ENCODE measurements around the gene WDR18. TPM values are rescaled to one million over a fixed set of nuclear protein-coding genes. Genes with fewer than 3 reads are reported as not detected.

Gene WDR18
- total and polyA plus RNA-seq, 2 experiments from 2014 or later, result 155 to 157 TPM

GRCh38 chr19:964761-965694, 19.1 kb upstream of the WDR18 start:
- Histone ChIP-seq H3K27me3 (ENCODE audit: insufficient read depth) (no peaks in the 10 kb centered on the region), H3K9me2 (ENCODE audit: insufficient read depth) (no peaks in the 10 kb centered on the region), H3K79me2 (replicated peaks; ENCODE audit: insufficient read depth) (no peaks in the 10 kb centered on the region), H3K4me2 (no peak overlapping the region), H3K27ac (ENCODE audit: low read depth) (no peak overlapping the region), H3F3A (replicated peaks; ENCODE audit: low read depth) (0 out of 2 replicates have a peak, but pooled peaks cover 7% of the 10 kb centered on the region), H4K20me1 (replicated peaks; ENCODE audit: insufficient read depth) (no peaks in the 10 kb centered on the region), H3K4me1 (ENCODE audit: insufficient read depth) (no peaks in the 10 kb centered on the region), H2AFZ (no peak overlapping the region), H3K4me3 (no peak overlapping the region), H3K36me3 (ENCODE audit: insufficient read depth) (peaks cover 23% of the 10 kb centered on the region)
- Mint-ChIP-seq H3K27ac (no peak overlapping the region), H3K4me1 (peaks cover 7% of the 10 kb centered on the region; the same call in 2 of the 3 replicates), H3K27me3 (ENCODE audit: insufficient read depth, low read depth, poor library complexity) (peaks cover 13% of the 10 kb centered on the region), H3K9me3 (peaks cover 17% of the 10 kb centered on the region; the same call in 2 of the 3 replicates), H3K36me3 (ENCODE audit: low read depth) (peaks cover 74% of the 10 kb centered on the region), H3K4me3 (no peak overlapping the region; the same call in 2 of the 3 replicates)
- ATAC-seq, result no peak
- TF ChIP-seq ETS1 (IDR thresholded peaks at IDR 0.05) (no peak), ZNF462 (CRISPR knock-in tag; IDR thresholded peaks at IDR 0.05) (no peak), NANOG (IDR thresholded peaks at IDR 0.05; ENCODE audit: borderline replicate concordance) (no peak), JUNB (IDR thresholded peaks at IDR 0.05; ENCODE audit: unreplicated experiment) (no peak), CREB1 (CRISPR knock-in tag; IDR thresholded peaks at IDR 0.05; ENCODE audit: low read depth) (no peak), CTCF (conservative IDR thresholded peaks at IDR 0.05; ENCODE audit: low read depth in 2 of 2) (no peak), EZH2phosphoT487 (IDR thresholded peaks at IDR 0.05; ENCODE audit: unreplicated experiment) (no peak), POLR2AphosphoS5 (IDR thresholded peaks at IDR 0.05; ENCODE audit: low read depth) (no peak), REST (IDR thresholded peaks at IDR 0.05; ENCODE audit: unreplicated experiment) (no peak), EZH2 (IDR thresholded peaks at IDR 0.05; ENCODE audit: low read depth, unreplicated experiment) (no peak), ZNF114 (CRISPR knock-in tag; IDR thresholded peaks at IDR 0.05) (no peak), ZNF331 (CRISPR knock-in tag; IDR thresholded peaks at IDR 0.05; ENCODE audit: low read depth) (no peak), STAT1 (IDR thresholded peaks at IDR 0.05; ENCODE audit: unreplicated experiment) (no peak)
- DNase-seq (ENCODE audit: low spot score), result peak; percentile 58
